Duodenal mucosa (tissue), 2 donors: ENCODE measurements around the gene REXO1.
A peak's percentile ranks its signal among the peaks of the same experiment; 100 is the strongest.

Source experiments
- H3K27ac ChIP-seq: one replicate; pipeline ENCODE4 v1.7.0; 2013; ENCODE audit warnings: low read depth, low read length
- H3K27me3 ChIP-seq, 2 donors: one replicate each; pipeline ENCODE4 v1.7.0; 2013; ENCODE audit warnings: low read length in 2 of 2, control low read depth in 1 of 2; ENCODE audit not compliant: insufficient read depth in 2 of 2, control insufficient read depth in 1 of 2
- H3K36me3 ChIP-seq, 2 donors: one replicate each; pipeline ENCODE4 v1.7.0; 2013; ENCODE audit warnings: low read length in 2 of 2, control low read depth in 1 of 2; ENCODE audit not compliant: insufficient read depth in 2 of 2, control insufficient read depth in 1 of 2
- H3K4me1 ChIP-seq, 2 donors: one replicate each; pipeline ENCODE4 v1.7.0; 2013; ENCODE audit warnings: low read length in 2 of 2, control low read depth in 1 of 2; ENCODE audit not compliant: insufficient read depth in 2 of 2, control insufficient read depth in 1 of 2
- H3K4me3 ChIP-seq, 2 donors: one replicate each; pipeline ENCODE4 v1.7.0; 2013; ENCODE audit warnings: low read length in 2 of 2, low read depth in 1 of 2
- H3K9ac ChIP-seq, 2 donors: one replicate each; pipeline ENCODE4 v1.7.0; 2013; ENCODE audit warnings: low read length in 2 of 2, low read depth in 1 of 2
- H3K9me3 ChIP-seq, 2 donors: one replicate each; pipeline ENCODE4 v1.7.0; 2013; ENCODE audit warnings: low read length in 2 of 2, control low read depth in 1 of 2; ENCODE audit not compliant: control insufficient read depth in 1 of 2

REXO1 gene

DNA sequence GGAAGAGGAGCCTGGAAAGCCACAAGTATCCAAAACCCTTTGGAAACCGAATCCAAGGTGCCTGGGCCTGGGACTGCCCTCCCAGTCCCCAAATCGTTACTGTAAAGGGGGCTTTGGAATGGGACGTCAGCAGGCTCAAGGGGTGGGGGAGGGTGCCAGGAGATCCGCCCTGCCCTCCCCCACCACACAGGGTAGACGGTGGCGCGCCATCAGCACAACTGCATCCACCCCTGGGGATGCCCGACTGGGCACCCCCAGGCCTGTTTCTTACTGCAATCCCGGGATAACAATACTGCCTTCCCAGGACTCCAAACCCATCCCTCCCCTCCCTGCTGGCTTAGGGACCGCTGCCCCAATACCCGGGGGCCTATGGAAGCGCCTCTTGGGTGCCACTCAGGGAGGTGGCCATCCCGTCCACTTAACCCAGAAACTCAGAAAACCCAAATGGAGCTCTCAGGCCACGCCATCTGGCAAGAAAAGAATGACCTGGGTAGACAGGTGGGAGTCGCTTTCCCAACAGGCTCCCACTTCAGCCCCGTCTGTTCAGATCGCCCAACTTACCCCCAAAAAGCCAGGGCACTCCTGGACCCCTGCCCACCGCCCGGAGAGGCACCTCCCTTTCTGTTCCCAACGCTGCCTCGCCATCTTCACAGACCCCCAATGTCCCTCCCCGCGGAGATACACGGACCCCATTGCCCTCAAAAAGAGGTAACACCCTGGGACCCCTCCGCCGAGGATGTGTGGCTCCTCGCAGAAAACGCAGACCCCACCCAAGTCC lies 12.7 kb upstream of the REXO1 start:
- Histone ChIP-seq H3K9me3 (no peaks in the 10 kb centered on the region), H3K27me3 (no peaks in the 10 kb centered on the region), H3K4me3 (peak overlapping the region; percentile 73 to 81), H3K27ac (peak overlapping the region; percentile 78), H3K36me3 (no peaks in the 10 kb centered on the region), H3K9ac (peak overlapping the region; percentile 81 to 84), H3K4me1 (peaks cover 51 to 53% of the 10 kb centered on the region in 2 donors)

DNA sequence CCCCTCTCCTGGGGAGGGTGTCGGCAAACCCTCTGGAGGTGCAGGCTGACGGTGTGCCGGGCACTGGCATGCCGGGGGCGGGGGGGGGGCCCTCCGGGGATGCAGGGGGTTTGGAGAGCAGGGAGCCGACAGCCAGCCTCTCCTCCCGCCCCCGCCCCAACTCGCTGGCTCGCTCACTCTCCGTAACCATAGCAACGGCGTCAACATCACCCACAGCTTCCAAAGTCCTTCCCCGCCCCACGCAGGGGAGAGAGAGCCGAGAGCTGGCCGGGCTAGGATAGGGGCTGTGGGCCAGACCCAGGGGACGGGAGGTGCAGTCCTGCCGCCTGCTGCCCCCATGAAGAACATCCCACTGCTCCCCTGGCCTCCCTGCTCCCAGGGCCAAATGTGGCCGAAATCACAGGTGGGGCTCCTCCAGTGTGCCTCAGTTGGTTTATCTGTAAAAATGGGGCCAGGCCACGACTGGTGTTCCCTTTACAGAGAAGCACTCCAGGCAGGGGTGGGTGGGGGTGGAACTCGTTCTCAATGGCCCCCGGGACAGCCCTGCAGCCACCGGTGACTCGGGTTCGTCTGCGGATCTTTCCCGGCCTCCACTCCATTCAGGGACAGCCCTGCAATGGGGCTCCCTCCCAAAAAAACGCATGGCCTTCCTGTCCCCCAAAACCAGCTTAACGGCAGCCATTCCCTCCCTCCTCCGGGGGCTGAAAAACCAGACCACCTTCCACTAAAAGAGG lies 11.9 kb upstream of the REXO1 start:
- H3K9me3 ChIP-seq, result no peaks in the 10 kb centered on the region
- H3K4me3 ChIP-seq, result peak overlapping the region; percentile 73 to 81
- H3K9ac ChIP-seq, result peak overlapping the region; percentile 78 to 81
- H3K36me3 ChIP-seq, result no peaks in the 10 kb centered on the region
- H3K27ac ChIP-seq, result peak overlapping the region; percentile 78
- peaks cover 57 to 59% of the 10 kb centered on the region in 2 donors for H3K4me1 ChIP-seq
- no peaks in the 10 kb centered on the region for H3K27me3 ChIP-seq

DNA sequence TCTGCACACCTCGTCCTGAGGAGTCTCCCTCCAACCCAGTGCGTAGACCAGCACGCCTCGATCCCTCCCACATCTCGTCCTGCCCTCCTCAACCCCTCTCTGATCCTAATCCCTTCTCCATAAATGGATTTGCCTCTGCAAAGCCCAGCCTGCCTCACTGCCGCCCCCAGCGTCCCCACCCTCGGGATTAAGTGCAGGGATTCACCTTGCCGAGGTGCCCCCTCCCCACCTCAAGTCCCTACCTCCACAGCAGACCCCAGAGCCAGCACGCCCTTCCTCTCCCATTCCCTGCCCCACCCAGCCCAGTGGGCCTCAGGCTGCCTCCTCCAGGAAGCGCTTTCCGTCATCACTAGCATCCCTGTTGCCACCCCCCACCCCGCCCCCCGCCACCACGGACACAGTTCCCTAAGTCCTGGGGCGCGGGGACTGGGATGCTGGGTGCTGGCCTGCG lies 11.1 kb upstream of the REXO1 start:
- Histone ChIP-seq H3K27me3 (no peaks in the 10 kb centered on the region), H3K9ac (peak overlapping the region; percentile 45 to 97), H3K27ac (peak overlapping the region; percentile 62), H3K4me3 (peak overlapping the region; percentile 48 to 81), H3K9me3 (no peaks in the 10 kb centered on the region), H3K4me1 (peaks cover 61 to 63% of the 10 kb centered on the region in 2 donors), H3K36me3 (no peaks in the 10 kb centered on the region)

DNA sequence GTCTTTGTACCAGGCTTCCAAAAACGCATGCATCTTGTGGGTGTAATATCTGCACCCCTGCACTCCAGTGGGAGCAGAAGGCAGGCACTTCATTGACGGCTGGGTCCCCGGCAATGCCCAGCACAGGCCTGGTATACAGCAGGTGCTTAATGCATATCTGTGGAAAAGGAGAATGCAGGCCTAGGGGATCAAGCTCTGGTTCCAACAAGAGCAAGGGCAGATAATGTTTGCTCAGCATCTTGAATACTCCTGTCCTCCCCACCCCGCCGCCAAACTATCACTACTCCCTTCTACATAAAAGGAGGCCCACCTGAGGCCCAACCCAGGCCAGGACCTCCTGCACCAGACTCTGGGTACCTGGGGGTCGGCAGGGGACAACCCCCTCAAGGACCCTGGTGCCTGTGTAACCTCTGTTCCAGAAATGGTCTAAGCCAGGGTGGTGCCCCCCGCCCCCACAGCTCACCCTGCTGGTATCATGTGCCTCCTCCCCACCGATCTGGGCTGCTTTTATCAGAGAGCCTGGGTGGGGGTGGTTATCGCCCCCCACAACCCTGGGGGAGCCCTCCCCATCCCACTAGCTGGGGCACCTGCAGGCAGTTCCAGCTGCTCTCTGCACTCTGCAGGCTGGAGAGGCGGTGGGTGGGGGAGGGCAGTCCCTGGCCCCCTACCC lies 10.3 kb upstream of the REXO1 start:
- H3K9me3 ChIP-seq, result no peaks in the 10 kb centered on the region
- H3K4me1 ChIP-seq, result peaks cover 64 to 68% of the 10 kb centered on the region in 2 donors
- H3K9ac ChIP-seq, result peak overlapping the region; percentile 76 to 97
- H3K27ac ChIP-seq, result peak overlapping the region; percentile 96
- peak overlapping the region; percentile 16 to 67 for H3K4me3 ChIP-seq
- no peaks in the 10 kb centered on the region for H3K36me3 ChIP-seq
- H3K27me3 ChIP-seq, result no peaks in the 10 kb centered on the region

DNA sequence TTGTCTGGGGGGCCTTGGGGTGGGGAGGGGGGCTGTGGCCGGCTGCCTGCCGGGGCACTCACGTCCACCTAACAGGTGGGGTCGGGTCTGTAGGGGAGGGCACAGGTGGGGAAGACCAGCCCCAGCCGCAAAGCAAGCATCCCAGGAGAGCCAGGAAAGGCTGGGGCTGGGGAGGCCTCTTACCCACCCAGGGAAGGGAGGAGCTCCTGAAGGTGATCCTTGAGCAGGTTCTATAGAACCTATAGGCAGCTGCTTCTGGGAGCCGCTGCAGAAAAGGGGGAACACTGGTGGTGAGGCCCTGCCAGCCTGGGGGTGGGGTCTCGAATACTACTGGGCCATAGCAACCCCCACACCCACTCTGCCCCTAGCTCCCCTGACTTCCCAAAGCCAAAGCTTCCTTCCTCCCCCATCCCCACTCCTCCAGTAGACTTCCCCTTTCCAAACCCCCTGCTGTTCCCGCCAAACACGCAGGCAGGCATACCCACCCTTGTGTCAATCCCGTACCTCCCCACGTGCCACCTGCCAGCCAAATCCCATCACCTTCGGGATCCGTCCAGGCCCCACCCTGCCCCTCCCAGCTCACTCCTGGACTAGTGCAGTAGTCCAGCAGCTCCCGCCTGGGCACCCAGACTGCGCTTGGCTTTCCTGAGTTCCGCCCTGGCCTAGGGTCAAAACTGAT lies 9.5 kb upstream of the REXO1 start:
- Histone ChIP-seq H3K4me3 (peak overlapping the region; percentile 65 to 67), H3K4me1 (peaks cover 70 to 72% of the 10 kb centered on the region in 2 donors), H3K9me3 (no peaks in the 10 kb centered on the region), H3K27me3 (no peaks in the 10 kb centered on the region), H3K27ac (peak overlapping the region; percentile 96), H3K9ac (peak overlapping the region; percentile 76 to 97), H3K36me3 (no peaks in the 10 kb centered on the region)

DNA sequence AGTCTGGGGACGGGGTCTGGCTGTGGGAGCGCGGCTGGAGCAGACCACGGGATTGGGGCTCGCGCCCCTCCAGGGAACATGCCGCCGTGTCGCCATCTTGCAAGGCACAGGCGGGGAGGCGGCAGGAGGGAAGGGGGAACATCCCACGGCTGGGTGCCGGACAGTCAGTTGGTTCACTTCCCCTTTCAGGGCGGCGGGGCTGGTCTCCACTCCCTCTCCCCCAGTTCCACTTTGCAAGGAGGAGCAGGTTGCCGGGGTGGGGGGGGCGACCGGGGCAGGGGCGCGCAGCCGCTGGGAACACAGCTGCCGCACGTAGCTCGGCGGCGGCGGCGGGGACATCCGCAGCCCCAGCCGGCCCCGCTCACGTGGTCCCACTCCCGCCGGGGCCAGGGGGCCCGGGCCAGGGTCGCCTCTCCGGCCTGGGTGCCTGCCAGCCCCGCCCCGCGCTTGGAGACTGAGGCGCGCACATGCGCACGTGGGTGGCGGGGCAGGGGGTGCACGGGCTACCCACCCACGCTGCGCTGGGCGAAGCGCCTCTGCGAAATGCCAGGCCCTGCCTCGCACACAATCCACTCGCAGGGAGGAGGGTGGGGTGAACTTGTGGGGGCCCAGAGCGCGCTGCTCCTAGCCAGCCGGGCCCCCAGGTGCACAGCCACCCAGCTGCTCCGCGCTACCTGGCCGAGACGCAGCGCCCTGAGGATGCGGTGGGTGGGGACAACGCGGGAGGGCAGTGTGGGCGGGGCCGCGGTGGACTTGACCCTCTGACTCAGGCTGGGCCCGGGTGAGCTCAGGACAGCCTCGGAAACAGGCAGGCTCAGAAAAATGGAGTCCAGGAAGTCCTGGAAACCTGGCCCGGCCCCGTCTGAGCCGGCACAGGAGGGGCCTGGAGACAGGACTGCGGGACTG lies 8.7 kb upstream of the REXO1 start:
- H3K9ac ChIP-seq, result peak overlapping the region; percentile 97
- H3K4me3 ChIP-seq, result peak overlapping the region; percentile 65 to 67
- no peaks in the 10 kb centered on the region for H3K27me3 ChIP-seq
- no peaks in the 10 kb centered on the region for H3K36me3 ChIP-seq
- H3K27ac ChIP-seq, result peak overlapping the region; percentile 96
- no peaks in the 10 kb centered on the region for H3K9me3 ChIP-seq
- H3K4me1 ChIP-seq, result peaks cover 68 to 78% of the 10 kb centered on the region in 2 donors

DNA sequence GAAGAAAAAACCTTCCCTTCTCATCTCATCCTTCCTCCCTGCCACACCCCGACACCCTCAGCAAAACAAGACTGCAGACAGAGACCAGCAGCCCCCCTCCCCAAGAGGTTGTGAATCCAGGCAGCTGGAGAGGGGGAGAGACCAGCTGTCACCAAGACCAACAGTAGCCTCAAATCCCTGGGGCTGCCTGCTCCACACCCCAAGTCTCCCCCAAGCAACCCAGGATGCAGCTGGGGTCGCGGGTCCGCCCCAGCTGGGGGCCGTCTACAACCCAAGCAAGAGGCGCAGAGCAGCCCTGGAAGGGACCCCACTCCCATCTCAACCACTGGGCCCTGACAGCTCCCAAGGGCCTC lies 8.0 kb upstream of the REXO1 start:
- Histone ChIP-seq H3K27ac (peak overlapping the region; percentile 96), H3K4me1 (peaks cover 62 to 74% of the 10 kb centered on the region in 2 donors), H3K9me3 (no peaks in the 10 kb centered on the region), H3K9ac (peak overlapping the region; percentile 97), H3K27me3 (no peaks in the 10 kb centered on the region), H3K36me3 (no peaks in the 10 kb centered on the region), H3K4me3 (peak overlapping the region; percentile 65 to 67)

DNA sequence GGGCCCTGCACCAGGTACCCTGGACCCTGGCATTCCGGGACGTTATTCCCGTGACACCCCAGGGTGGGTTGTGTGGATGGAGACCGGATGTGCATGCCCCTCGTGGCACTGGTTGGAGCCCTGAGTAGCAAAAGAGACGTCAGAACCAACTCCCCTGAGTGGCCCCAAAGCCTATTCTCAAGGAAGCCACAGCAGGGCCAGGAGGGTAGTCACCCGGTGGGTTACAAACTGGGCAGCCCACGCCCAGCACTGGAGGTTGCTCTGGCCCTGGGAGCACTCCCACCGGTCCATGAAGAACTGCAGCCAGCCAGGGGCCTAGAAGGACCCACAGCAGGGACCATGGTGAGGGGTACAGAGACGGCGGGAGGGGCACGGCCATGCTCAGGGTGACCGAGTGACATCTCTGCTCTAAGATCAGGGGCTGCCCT lies 7.6 kb upstream of the REXO1 start:
- Histone ChIP-seq H3K4me1 (peaks cover 57 to 71% of the 10 kb centered on the region in 2 donors), H3K4me3 (peak overlapping the region; percentile 65 to 67), H3K9ac (peak overlapping the region; percentile 97), H3K36me3 (no peaks in the 10 kb centered on the region), H3K27me3 (no peaks in the 10 kb centered on the region), H3K27ac (peak overlapping the region; percentile 96), H3K9me3 (no peaks in the 10 kb centered on the region)
